ENCODE data around the gene GRPEL1.
A peak's percentile ranks its signal among the peaks of the same experiment; 100 is the strongest.

Gene GRPEL1

DNA sequence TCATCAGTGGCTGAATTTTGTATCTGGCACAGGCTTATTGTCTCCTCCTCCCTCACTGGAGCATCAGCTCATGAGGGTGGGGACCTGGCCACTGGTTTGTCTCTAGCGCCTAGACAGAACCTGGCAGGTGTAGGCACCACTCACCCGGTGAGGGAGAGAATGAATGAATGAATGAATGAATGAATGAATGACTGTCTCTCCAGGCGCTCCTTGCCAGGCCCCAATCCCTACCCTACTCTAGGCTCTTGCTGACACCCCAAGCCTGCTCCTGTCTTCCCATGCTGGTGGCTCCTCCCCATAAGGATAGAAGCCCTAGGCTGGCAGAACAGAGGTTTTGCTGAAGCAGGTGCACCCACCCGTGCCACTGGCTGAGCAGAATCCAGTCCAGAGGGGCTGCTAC lies 41.3 kb upstream of the GRPEL1 start:
- no peak for DNase-seq (ENCODE audit: extremely low spot score)
- CTCF ChIA-PET = interaction anchor here (1.1 kb wide), 1 partner anchor 8 kb away, joined by 3 read pairs; no protein-coding TSS in a partner anchor
- TF ChIP-seq, protein P1, sequence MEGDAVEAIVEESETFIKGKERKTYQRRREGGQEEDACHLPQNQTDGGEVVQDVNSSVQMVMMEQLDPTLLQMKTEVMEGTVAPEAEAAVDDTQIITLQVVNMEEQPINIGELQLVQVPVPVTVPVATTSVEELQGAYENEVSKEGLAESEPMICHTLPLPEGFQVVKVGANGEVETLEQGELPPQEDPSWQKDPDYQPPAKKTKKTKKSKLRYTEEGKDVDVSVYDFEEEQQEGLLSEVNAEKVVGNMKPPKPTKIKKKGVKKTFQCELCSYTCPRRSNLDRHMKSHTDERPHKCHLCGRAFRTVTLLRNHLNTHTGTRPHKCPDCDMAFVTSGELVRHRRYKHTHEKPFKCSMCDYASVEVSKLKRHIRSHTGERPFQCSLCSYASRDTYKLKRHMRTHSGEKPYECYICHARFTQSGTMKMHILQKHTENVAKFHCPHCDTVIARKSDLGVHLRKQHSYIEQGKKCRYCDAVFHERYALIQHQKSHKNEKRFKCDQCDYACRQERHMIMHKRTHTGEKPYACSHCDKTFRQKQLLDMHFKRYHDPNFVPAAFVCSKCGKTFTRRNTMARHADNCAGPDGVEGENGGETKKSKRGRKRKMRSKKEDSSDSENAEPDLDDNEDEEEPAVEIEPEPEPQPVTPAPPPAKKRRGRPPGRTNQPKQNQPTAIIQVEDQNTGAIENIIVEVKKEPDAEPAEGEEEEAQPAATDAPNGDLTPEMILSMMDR (IDR thresholded peaks at IDR 0.05; ENCODE audit: control extremely low read depth, extremely low read depth, low read depth, missing control alignments) = no peak
- POLR2A ChIA-PET = no interaction called here

GRCh38 chr4:7108660-7109059 lies 40.8 kb upstream of the GRPEL1 start:
- POLR2A ChIA-PET = no interaction called here
- TF ChIP-seq, protein P1 (IDR thresholded peaks at IDR 0.05; ENCODE audit: control extremely low read depth, extremely low read depth, low read depth, missing control alignments) = no peak
- DNase-seq (ENCODE audit: extremely low spot score) = peak; percentile 4
- CTCF ChIA-PET = no interaction called here

GRCh38 chr4:7108046-7108625 lies 40.3 kb upstream of the GRPEL1 start:
- POLR2A ChIA-PET = no interaction called here
- peak; percentile 8 for DNase-seq (ENCODE audit: extremely low spot score)
- CTCF ChIA-PET = interaction anchor here (1.6 kb wide), 1 partner anchor 26 kb away, joined by 5 read pairs; no protein-coding TSS in a partner anchor
- TF ChIP-seq, protein P1 (IDR thresholded peaks at IDR 0.05; ENCODE audit: control extremely low read depth, extremely low read depth, low read depth, missing control alignments) = no peak

- ChIA-PET POLR2A (no interaction called here), CTCF (interaction anchor here (1.6 kb wide), 1 partner anchor 25 kb away, joined by 5 read pairs; no protein-coding TSS in a partner anchor)
- peak; percentile 8 for DNase-seq (ENCODE audit: extremely low spot score)
- TF ChIP-seq, protein P1 (IDR thresholded peaks at IDR 0.05; ENCODE audit: control extremely low read depth, extremely low read depth, low read depth, missing control alignments) = no peak
Measured at GRCh38 chr4:7107166-7107905, 39.5 kb upstream of the GRPEL1 start.

DNA sequence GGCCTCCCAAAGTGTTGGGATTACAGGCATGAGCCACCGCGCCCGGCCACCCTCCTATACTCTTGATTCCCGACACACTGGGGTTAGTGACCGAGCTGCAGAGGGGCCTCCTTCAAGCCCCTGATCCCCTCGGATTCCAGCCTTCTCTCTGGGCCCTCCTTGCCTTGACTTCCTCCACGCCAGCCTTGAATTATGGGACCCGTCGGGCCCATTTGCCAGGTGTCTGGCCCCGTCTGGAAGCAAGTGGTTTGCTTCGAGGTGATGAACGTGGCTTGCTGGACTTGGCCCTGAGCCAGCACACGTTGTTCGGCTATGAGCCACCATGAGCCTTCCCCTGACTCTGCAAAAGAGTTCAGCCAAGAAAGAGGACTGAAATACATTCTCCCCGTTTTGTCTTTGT lies 37.4 kb upstream of the GRPEL1 start:
- ChIA-PET CTCF (no interaction called here), POLR2A (no interaction called here)
- DNase-seq (ENCODE audit: extremely low spot score) = no peak
- TF ChIP-seq, protein P1 (IDR thresholded peaks at IDR 0.05; ENCODE audit: control extremely low read depth, extremely low read depth, low read depth, missing control alignments) = no peak

DNA sequence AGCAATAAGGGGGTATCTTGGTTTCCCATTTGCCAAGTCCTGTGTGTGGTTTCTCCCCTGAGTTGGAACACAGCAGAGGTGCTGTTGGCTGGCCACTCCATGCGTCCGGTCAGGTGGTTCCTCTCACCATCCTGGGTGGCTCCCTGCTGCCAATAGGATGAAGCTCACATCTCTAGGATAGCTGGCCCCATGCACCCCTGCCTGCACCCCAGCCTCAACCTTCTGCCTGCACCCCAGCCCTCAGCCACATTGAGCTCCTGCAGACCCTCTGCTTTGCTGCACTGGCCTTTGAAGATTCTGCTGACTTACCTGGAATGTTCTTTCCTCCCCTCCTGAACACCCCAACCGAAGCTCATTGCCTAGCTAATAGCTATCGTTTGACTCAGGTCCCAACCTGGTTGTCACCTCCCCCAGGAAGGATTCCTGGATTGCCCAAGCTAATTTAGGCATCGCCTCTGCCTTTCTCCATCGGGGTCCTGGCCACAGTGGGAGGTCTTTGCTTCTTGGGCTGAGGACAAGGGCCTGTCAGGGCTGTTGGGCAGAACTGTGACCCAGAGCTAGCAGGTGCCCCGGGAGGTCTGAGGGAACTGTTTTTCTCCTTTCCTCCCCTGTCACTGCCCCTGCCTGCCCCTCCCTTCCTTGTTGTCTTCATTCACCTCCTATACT lies 36.6 kb upstream of the GRPEL1 start:
- ChIA-PET CTCF (interaction anchor here (1.1 to 4.5 kb wide), 2 partner anchors 21 to 33 kb away, joined by 4 to 17 read pairs; no protein-coding TSS in a partner anchor), POLR2A (no interaction called here)
- TF ChIP-seq, protein P1 (IDR thresholded peaks at IDR 0.05; ENCODE audit: control extremely low read depth, extremely low read depth, low read depth, missing control alignments) = no peak
- DNase-seq (ENCODE audit: extremely low spot score) = peak; percentile 17

Data from GM10248 (cell line).